ENCODE measurements around the gene EVA1A.

EVA1A gene

GRCh38 chr2:75447176-75447575, 113.6 kb downstream of the EVA1A start:
- DNase-seq (ENCODE audit: low read depth in 2 of 2): no peak
